Stimulated activated effector memory CD8-positive, alpha-beta T cell treated with anti-CD3 and anti-CD28 coated beads, Interleukin-12 subunit alpha, Interleukin-12 subunit beta, amount 100 ng/mL, for 72 hours (primary cell): ENCODE results near the gene DRC1.

Experiments used
- ATAC-seq: fragments of 150-1000 bp; cut with Tn5 transposase; 2 replicates; pipeline ENCODE4 v1.10.0; 2021
- DNase-seq, 2 donors: peaks; one replicate each; pipeline ENCODE4 v3.0.0; 2021 to 2022; ENCODE audit warnings: low spot score in 2 of 2
- H3K27ac Mint-ChIP-seq: one replicate; pipeline ENCODE4 v1.8.0; 2022; ENCODE audit warnings: mild to moderate bottlenecking, mixed read lengths
- H3K36me3 Mint-ChIP-seq: one replicate; pipeline ENCODE4 v1.8.0; 2022; ENCODE audit warnings: mild to moderate bottlenecking, mixed read lengths
- H3K4me1 Mint-ChIP-seq: one replicate; pipeline ENCODE4 v1.8.0; 2022; ENCODE audit warnings: mixed read lengths
- H3K4me3 Mint-ChIP-seq: one replicate; pipeline ENCODE4 v1.8.0; 2022; ENCODE audit warnings: mild to moderate bottlenecking, mixed read lengths
- H3K9me3 Mint-ChIP-seq: one replicate; pipeline ENCODE4 v1.8.0; 2022; ENCODE audit warnings: mixed read lengths

The DRC1 gene

DNA sequence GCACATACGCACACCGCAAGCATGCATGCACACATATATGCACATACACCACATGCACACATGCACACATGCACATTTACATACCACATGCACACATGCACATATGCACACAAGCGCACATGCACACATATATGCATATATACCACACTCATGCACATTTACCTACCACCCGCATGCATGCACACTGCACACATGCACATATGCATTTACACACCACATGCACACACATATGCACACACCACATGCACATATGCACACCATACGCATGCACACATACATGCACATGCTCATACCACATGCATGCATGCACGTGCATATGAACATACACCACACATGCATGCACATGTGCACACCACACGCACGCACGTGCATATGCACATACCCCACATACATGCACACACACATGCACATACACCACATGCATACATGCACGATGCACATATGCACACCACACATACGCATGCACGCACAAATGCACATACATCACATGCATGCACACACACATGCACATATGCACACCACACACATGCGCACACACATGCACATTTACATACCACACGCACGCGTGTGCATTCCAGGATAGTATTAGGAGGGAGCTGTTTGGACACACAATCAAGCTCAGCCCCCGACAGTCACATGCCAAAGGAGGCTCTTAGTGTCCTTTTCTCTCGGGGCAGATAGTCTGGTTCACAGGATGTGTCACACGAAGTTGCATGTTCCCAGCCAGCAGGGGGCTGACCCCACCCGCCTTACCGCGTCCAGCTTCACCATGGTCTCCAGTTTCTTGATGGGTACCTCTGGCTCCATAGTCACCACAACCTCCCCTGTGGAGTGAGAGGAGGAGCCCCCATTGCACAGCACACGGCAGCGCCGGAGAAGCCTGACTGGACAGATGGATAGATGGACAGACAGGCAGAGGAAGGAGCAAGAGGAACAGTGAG, 70.3 kb downstream of the DRC1 start:
- Mint-ChIP-seq H3K4me1 (no peaks in the 10 kb centered on the region), H3K36me3 (peaks cover 6% of the 10 kb centered on the region), H3K4me3 (no peak overlapping the region), H3K9me3 (no peaks in the 10 kb centered on the region), H3K27ac (no peak overlapping the region)
- DNase-seq, result no peak
- ATAC-seq, result no peak

DNA sequence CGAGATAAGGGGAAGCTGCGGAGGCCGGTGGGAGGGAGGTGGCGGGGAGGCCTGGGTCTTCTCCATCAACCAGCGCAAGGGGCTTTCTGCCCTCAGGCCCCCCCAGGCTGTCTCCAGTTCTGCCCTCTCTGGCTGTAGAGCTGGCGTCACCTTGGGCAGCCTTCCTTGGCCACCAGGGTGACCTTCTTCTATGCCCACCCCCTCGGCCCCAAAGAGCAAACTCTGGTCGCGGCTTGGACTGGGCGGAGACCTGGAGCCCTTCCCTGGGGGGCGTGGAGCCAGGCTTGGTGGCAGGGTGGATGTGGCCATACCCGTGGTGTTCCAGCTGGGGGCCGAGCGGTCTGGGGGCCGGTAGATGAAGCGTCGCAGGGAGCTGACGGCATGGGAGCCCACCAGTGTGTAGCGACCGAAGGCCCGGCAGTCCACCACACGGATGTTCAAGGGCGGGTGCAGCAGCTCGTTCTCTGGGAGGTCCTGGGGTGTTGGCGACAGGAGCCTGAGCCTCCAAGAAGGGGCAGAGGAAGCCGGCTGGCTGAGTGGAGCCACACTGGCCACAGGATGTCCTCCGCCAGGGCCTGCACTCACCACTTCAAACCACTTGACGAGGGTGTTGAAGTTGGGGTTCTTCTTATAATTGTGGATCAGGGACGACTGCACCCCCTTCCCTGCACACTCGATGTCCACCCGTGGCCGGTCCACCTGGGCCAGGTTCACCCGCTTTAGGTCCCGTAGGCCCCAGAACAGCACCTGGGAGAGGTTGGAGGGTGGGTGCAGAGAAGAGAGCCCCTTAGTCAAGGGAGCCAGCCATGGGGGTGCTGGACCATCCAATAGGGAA, 71.3 kb downstream of the DRC1 start:
- no peak for ATAC-seq

DNA sequence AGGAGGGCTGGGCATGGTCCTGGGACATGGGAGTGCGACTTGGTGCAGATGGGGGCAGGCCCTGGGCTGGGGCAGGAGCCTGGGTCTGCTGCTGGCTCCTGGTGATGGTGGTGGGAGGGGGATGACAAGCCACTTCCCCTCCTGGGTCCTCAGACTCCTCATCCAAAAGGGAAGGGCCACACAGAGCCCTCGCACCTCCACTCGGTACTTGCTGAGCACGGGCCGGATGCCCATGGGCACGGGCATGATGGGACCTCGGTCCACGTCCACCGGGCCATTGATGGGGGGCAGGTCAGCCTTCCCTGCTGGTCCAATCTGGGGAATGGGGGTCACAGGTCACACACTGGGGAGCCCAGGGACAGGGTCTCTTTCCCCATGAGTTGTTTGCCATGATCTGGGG, 72.1 kb downstream of the DRC1 start:
- DNase-seq, result no peak
- ATAC-seq, result no peak
- Mint-ChIP-seq H3K9me3 (no peaks in the 10 kb centered on the region), H3K4me1 (peaks cover 11% of the 10 kb centered on the region), H3K27ac (no peak overlapping the region), H3K4me3 (no peak overlapping the region), H3K36me3 (no peaks in the 10 kb centered on the region)

More for the DNA sequence above, 71.3 kb downstream of the DRC1 start:
- Mint-ChIP-seq H3K4me1 (peaks cover 9% of the 10 kb centered on the region), H3K9me3 (no peaks in the 10 kb centered on the region), H3K4me3 (no peak overlapping the region), H3K27ac (no peak overlapping the region), H3K36me3 (no peaks in the 10 kb centered on the region)
- no peak for DNase-seq

DNA sequence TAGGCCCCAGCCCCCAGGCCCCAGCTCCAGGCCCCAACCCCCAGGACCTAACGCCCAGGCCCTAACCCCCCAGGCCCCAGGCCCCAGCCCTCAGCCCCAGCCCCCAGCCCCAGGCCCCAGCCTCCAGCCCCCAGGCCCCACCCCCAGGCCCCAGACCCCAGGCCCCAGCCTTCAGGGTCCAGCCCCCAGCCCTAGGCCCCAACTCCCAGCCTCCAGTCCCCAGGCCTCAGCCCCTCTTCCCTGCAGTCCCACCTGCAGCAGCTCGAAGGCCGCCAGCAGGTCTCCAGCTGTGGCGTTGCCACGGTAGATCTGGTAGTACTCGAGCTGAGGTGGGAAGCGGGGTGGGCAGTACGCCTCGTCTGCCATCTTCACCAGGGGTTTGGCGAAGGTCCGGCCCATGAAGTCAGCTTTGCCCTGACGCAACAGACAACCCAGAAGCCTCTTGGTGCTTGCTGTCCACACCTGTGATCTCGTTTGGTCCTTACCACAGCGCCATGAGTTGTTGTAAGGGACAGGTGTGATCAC, 72.6 kb downstream of the DRC1 start:
- no peak for DNase-seq
- no peak overlapping the region for H3K27ac Mint-ChIP-seq
- no peaks in the 10 kb centered on the region for H3K36me3 Mint-ChIP-seq
- H3K4me3 Mint-ChIP-seq, result no peak overlapping the region
- H3K9me3 Mint-ChIP-seq, result no peaks in the 10 kb centered on the region
- no peak for ATAC-seq
- H3K4me1 Mint-ChIP-seq, result peaks cover 11% of the 10 kb centered on the region

DNA sequence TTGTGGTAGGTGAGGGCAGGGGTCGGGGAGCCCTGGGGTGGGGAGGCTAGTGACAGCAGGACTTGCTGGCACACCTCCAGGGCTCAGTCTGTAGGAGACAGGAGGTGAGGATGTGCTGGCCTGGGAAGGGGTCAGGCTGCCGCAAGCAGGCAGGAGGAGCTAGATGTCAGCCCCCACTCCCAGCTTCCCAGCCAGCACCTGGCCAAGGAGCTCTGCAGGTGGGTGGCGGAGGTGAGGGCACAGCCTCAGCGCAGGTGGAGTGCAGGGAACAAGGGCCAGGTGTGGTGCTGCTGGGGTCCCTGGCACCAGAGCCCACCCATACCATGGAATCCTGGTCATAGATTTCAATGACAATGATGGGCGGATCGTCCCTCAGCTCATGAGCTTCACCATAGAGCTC, 73.3 kb downstream of the DRC1 start:
- Mint-ChIP-seq H3K36me3 (no peaks in the 10 kb centered on the region), H3K4me1 (peaks cover 11% of the 10 kb centered on the region), H3K27ac (no peak overlapping the region), H3K4me3 (no peak overlapping the region), H3K9me3 (no peaks in the 10 kb centered on the region)
- no peak for DNase-seq
- no peak for ATAC-seq

DNA sequence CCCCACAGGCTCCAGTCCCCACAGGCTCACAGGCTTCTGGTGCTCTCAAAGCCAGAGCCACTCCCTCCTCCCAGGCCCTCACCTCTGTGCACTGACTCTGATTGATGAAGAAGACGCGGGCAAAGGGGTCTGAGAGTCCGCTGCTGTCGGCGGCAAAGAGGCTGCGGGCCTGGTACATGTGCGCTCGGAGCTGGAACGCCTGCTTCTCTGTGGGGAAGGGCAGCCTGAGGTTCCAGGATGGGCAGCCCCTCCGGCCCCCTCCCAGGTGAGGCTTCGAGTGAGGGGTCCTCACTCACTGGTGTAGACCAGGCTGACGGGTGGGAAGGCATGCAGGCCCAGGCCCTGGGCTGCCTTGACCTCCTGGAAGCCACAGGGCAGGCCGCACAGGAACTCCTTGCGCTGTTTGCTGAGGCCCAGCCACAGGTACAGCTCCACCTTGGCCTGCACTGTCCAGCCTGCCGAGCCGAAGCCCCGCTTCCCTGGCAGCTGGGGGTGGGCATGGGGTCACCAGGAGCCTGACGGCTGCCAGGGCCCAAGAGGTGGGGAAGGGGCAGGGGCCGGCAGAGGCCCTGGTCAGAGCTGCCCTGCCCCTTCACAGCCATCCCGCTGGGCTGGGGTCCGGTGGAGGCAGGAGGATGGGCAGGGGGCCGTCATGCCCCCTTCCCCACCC, 74.2 kb downstream of the DRC1 start:
- H3K27ac Mint-ChIP-seq, result no peak overlapping the region
- DNase-seq (no peak), ATAC-seq (no peak)
- H3K36me3 Mint-ChIP-seq, result no peaks in the 10 kb centered on the region
- peaks cover 11% of the 10 kb centered on the region for H3K4me1 Mint-ChIP-seq
- no peaks in the 10 kb centered on the region for H3K9me3 Mint-ChIP-seq
- no peak overlapping the region for H3K4me3 Mint-ChIP-seq

DNA sequence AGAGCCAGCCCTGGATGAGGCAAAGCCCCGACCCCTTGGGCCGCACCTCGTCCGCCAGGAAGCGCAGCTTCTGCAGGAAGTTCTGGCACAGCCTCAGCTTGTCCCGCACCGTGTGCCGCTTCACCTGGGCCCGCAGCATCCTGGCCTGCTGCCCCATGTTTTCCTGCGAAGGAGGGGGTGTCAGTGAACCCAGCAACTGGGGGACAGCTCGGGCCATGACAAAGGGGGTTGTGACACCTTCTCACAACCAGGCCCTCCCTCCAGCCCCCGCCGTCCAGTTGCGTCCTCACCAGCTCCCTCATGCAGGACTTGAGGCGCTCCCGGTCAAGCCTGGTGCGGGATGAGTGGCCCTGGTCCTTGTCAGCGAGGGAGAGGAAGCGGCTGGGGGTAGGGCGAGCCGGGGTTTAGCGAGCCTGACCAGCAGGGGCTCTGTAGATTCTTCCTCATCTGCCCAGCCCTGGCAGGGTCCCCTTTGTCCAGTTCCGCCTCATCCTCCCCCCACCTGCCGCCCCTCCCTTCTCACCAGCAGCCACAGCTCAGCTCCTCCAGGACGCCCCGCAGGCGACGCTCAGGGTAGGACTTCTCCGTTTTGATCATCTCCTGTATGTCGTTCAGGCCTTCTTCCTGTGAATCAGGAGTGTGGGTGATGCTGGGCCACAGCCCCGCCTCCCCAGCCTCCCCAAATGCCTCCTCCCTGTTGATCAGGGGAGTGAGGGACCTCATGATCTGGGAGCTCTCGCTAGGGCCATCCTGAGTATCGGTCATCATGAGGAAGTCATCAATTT, 75.6 kb downstream of the DRC1 start:
- Mint-ChIP-seq H3K4me3 (peak overlapping the region; percentile 69), H3K4me1 (peaks cover 11% of the 10 kb centered on the region), H3K36me3 (no peaks in the 10 kb centered on the region), H3K27ac (peak overlapping the region; percentile 93), H3K9me3 (no peaks in the 10 kb centered on the region)
- DNase-seq, result peak in 1 of 2 donors; percentile 60
- peak; percentile 79 for ATAC-seq

DNA sequence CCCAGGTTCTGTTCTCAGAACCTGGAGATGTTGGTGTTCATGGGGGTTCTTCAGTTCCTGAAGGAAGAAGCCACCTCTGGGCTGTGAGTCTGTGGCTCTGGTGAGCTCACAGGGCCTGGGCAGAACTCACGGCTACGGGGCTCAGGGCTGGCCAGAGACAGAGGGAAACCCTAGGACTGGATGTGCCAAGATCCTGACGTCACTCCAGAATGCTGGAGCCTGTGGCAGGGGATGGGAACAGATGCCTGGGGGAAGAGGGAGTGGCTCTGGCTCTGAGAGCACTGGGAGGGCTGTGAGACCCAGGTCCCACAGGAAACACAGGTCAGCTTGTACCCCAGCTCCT, 76.2 kb downstream of the DRC1 start, which contains the start of gene OTOF:
TSS of gene OTOF (minus strand) at position 214 of the 343 bp plus-strand sequence.
- DNase-seq (no peak), ATAC-seq (peak; percentile 31)
- no peaks in the 10 kb centered on the region for H3K9me3 Mint-ChIP-seq
- peak within 1 kb of the TSS; percentile 93 for H3K27ac Mint-ChIP-seq
- H3K36me3 Mint-ChIP-seq, result no peaks in the 10 kb centered on the region
- H3K4me1 Mint-ChIP-seq, result peaks cover 11% of the 10 kb centered on the region
- peak within 1 kb of the TSS; percentile 69 for H3K4me3 Mint-ChIP-seq

- ATAC-seq (no peak), DNase-seq (no peak)
- Mint-ChIP-seq H3K36me3 (no peaks in the 10 kb centered on the region), H3K4me1 (peaks cover 11% of the 10 kb centered on the region), H3K4me3 (no peak overlapping the region), H3K9me3 (no peaks in the 10 kb centered on the region), H3K27ac (peak overlapping the region; percentile 93)
Observed at GRCh38 chr2:26478366-26478765, 76.6 kb downstream of the DRC1 start.

- H3K36me3 Mint-ChIP-seq, result no peaks in the 10 kb centered on the region
- no peak overlapping the region for H3K4me3 Mint-ChIP-seq
- ATAC-seq (no peak), DNase-seq (no peak)
- no peak overlapping the region for H3K27ac Mint-ChIP-seq
- peaks cover 11% of the 10 kb centered on the region for H3K4me1 Mint-ChIP-seq
- no peaks in the 10 kb centered on the region for H3K9me3 Mint-ChIP-seq
Observed at GRCh38 chr2:26479131-26479788, 77.5 kb downstream of the DRC1 start.

DNA sequence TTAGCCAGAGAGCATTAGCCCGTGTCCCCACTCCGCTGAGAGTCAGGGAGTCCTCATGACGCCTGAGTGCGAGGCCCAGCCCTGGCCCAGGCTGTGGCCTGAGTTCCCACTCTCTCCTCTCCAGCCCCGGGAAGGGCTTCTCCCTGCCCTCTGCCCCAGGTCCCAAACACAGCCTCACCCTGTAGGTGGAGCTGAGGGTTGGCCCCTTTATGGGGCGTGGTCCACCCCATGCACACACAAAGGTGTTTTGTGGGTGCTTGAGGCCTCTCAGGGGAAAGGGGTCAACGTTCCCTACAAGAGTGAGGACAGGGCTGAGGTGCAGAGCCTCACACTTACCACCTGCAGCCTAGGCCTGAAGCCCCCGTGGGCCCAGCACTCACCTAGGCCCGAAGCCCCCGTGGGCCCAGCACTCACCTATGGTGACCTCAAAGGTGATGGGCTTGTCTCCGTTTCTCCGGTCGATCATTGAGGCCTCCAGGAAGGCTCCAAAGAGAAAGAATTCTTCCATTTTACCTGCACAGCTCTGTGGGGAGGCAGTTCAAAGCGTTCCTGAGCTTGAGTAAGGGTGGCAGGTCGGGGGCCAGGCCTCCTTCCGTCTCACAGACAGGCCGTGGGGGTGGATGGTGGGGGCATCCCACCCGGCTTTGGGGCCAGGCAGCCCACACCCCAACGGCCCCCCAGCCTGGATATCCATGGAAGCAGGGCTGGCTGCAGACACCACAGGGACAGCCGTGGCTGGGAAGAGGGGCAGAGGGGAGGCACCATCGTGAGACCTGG, 78.3 kb downstream of the DRC1 start:
- H3K4me3 Mint-ChIP-seq, result no peak overlapping the region
- H3K27ac Mint-ChIP-seq, result no peak overlapping the region
- H3K36me3 Mint-ChIP-seq, result no peaks in the 10 kb centered on the region
- ATAC-seq (no peak), DNase-seq (no peak)
- H3K9me3 Mint-ChIP-seq, result no peaks in the 10 kb centered on the region
- H3K4me1 Mint-ChIP-seq, result peaks cover 11% of the 10 kb centered on the region

DNA sequence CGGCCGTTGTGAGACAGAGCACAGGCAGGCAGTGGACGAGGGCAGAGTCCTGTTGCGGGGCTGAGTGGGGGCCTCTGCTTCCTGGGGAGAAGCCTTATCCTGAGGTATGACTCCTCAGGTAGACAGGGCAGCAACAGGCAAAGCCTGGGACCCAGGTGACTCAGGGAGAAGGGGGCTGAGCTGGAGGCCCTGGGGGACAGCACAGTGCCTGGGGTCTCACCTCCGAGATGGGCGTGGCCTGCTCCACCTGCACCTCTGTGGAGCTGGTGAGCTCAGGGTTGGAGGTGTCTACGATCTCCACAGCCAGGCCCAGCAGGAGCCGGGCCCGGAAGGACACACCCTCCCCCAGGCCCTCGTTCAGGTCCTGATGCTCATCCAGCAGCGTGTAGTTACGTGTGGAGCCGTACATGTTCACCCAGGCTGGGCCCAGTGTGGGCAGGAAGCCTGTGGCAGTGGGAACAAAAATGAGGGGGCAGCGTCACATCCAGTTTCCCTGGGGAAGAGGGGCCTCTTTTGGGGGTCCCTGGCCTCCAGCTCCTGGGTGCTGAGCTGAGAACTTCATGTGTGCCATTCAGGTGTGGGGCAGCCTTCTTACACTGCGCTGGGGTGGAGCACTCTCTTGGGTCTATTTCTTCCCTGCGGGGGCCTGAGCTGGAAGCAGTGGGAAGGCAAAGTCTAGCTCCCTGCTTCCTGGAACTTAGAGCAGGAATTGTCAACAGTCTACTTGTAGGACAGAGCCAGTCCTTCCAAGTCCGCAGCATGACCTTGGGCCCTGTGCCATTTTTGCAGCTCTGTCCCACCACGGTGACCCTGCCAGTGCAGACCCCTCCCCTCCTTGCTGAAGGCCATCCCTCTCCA, 79.1 kb downstream of the DRC1 start:
- no peak for ATAC-seq
- Mint-ChIP-seq H3K27ac (peak overlapping the region; percentile 37), H3K4me1 (peaks cover 11% of the 10 kb centered on the region), H3K36me3 (no peaks in the 10 kb centered on the region), H3K4me3 (no peak overlapping the region), H3K9me3 (no peaks in the 10 kb centered on the region)
- DNase-seq, result no peak

- DNase-seq, result no peak
- ATAC-seq, result no peak
- peaks cover 11% of the 10 kb centered on the region for H3K4me1 Mint-ChIP-seq
- H3K27ac Mint-ChIP-seq, result peak overlapping the region; percentile 37
- no peak overlapping the region for H3K4me3 Mint-ChIP-seq
- H3K36me3 Mint-ChIP-seq, result no peaks in the 10 kb centered on the region
- no peaks in the 10 kb centered on the region for H3K9me3 Mint-ChIP-seq
Observed at GRCh38 chr2:26481706-26482105, 80.0 kb downstream of the DRC1 start.
